OCI-LY1 (cell line): ENCODE measurements around the gene SMIM5.

Experiments used
- H2AFZ ChIP-seq: fragments of 200-600 bp; sonication (generic), shearing (Covaris generic); 2 replicates; pipeline ENCODE4 v1.6.0; 2014; ENCODE audit warnings: antibody characterized with exemption, mild to moderate bottlenecking, low read length
- H3F3A ChIP-seq: fragments of 200-600 bp; sonication (generic), shearing (Covaris generic); 2 replicates; pipeline ENCODE4 v1.6.0; 2014; ENCODE audit warnings: mild to moderate bottlenecking, antibody characterized with exemption, low read length, moderate library complexity; ENCODE audit not compliant: insufficient read depth
- H3K27ac ChIP-seq: fragments of 200-600 bp; sonication (generic); 2 replicates; pipeline ENCODE4 v1.5.1; 2014; ENCODE audit warnings: low read length, mixed run types, mild to moderate bottlenecking, low read depth; ENCODE audit not compliant: poor library complexity, severe bottlenecking
- H3K27me3 ChIP-seq: fragments of 200-600 bp; sonication (generic); 2 replicates; pipeline ENCODE4 v1.6.0; 2014; ENCODE audit warnings: antibody characterized with exemption, mild to moderate bottlenecking, low read length, moderate library complexity; ENCODE audit not compliant: insufficient read depth
- H3K36me3 ChIP-seq: fragments of 200-600 bp; sonication (generic); 2 replicates; pipeline ENCODE4 v1.6.1; 2014; ENCODE audit warnings: mild to moderate bottlenecking, antibody characterized with exemption, low read length, moderate library complexity, mixed read lengths; ENCODE audit not compliant: insufficient read depth
- H3K4me1 ChIP-seq: fragments of 200-600 bp; sonication (generic); 2 replicates; pipeline ENCODE4 v1.5.1; 2014; ENCODE audit warnings: mild to moderate bottlenecking, low read length, moderate library complexity; ENCODE audit not compliant: insufficient read depth, severe bottlenecking
- H3K4me2 ChIP-seq: fragments of 200-600 bp; sonication (generic), shearing (Covaris generic); 2 replicates; pipeline ENCODE4 v1.6.1; 2014; ENCODE audit warnings: low read length
- H3K4me3 ChIP-seq: fragments of 200-600 bp; sonication (generic); 2 replicates; pipeline ENCODE4 v1.5.1; 2014; ENCODE audit warnings: low read length, low read depth, mild to moderate bottlenecking, mixed read lengths; ENCODE audit not compliant: poor library complexity, severe bottlenecking
- H3K79me2 ChIP-seq: fragments of 200-600 bp; shearing (Covaris generic); 2 replicates; pipeline ENCODE4 v1.6.1; 2016; ENCODE audit warnings: mixed run types, low read length, mixed read lengths; ENCODE audit not compliant: insufficient read depth
- H3K9ac ChIP-seq: fragments of 200-600 bp; sonication (generic), shearing (Covaris generic); 2 replicates; pipeline ENCODE4 v1.6.1; 2014; ENCODE audit warnings: mild to moderate bottlenecking, low read length, mixed read lengths
- H3K9me2 ChIP-seq: fragments of 200-600 bp; sonication (generic), shearing (Covaris generic); 2 replicates; pipeline ENCODE4 v1.6.1; 2014; ENCODE audit warnings: low read depth, mild to moderate bottlenecking, low read length, mixed read lengths
- H3K9me3 ChIP-seq: fragments of 200-600 bp; shearing (Covaris generic); 2 replicates; pipeline ENCODE4 v1.6.1; 2014; ENCODE audit warnings: low read length, mixed read lengths
- H4K20me1 ChIP-seq: fragments of 200-600 bp; sonication (generic), shearing (Covaris generic); 2 replicates; pipeline ENCODE4 v1.6.0; 2016; ENCODE audit warnings: mild to moderate bottlenecking, low read length; ENCODE audit not compliant: insufficient read depth
- EZH2 ChIP-seq: fragments of 200-600 bp; sonication (generic), shearing (Covaris generic); IDR thresholded peaks from 2 replicates; pipeline ENCODE4 v1.8.0; 2017; ENCODE audit warnings: borderline replicate concordance, mixed run types, mild to moderate bottlenecking, antibody characterized with exemption, low read length, moderate library complexity, mixed read lengths
- TF ChIP-seq, protein P1 (sequence below): fragments of 200-600 bp; sonication (generic), shearing (Covaris generic); IDR thresholded peaks from 2 replicates; pipeline ENCODE4 v1.5.1; 2017; ENCODE audit warnings: mild to moderate bottlenecking, antibody characterized with exemption, low read length, moderate library complexity, mixed read lengths

The SMIM5 gene

GRCh38 chr17:75588596-75589011 is 44.6 kb upstream of the SMIM5 start:
- Histone ChIP-seq H3K9ac (no peak overlapping the region; the same call in 1 of the 2 replicates), H3K4me1 (peaks cover 11% of the 10 kb centered on the region), H3K4me2 (peak overlapping the region; percentile 59), H3K36me3 (no peaks in the 10 kb centered on the region), H3F3A (no peaks in the 10 kb centered on the region), H4K20me1 (no peaks in the 10 kb centered on the region), H3K9me2 (no peaks in the 10 kb centered on the region), H3K79me2 (no peaks in the 10 kb centered on the region), H3K9me3 (no peaks in the 10 kb centered on the region), H3K4me3 (peak overlapping the region; percentile 41), H2AFZ (no peak overlapping the region), H3K27me3 (peaks cover 15% of the 10 kb centered on the region; the same call in 1 of the 2 replicates), H3K27ac (no peak overlapping the region)
- no peak for TF ChIP-seq EZH2
- TF ChIP-seq, protein P1, sequence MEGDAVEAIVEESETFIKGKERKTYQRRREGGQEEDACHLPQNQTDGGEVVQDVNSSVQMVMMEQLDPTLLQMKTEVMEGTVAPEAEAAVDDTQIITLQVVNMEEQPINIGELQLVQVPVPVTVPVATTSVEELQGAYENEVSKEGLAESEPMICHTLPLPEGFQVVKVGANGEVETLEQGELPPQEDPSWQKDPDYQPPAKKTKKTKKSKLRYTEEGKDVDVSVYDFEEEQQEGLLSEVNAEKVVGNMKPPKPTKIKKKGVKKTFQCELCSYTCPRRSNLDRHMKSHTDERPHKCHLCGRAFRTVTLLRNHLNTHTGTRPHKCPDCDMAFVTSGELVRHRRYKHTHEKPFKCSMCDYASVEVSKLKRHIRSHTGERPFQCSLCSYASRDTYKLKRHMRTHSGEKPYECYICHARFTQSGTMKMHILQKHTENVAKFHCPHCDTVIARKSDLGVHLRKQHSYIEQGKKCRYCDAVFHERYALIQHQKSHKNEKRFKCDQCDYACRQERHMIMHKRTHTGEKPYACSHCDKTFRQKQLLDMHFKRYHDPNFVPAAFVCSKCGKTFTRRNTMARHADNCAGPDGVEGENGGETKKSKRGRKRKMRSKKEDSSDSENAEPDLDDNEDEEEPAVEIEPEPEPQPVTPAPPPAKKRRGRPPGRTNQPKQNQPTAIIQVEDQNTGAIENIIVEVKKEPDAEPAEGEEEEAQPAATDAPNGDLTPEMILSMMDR: no peak

- Histone ChIP-seq H3K27ac (no peak overlapping the region), H3K79me2 (no peaks in the 10 kb centered on the region), H3K9me2 (no peaks in the 10 kb centered on the region), H3K4me1 (peaks cover 11% of the 10 kb centered on the region), H2AFZ (no peak overlapping the region), H3F3A (no peaks in the 10 kb centered on the region), H3K36me3 (no peaks in the 10 kb centered on the region), H3K27me3 (peaks cover 15% of the 10 kb centered on the region; the same call in 1 of the 2 replicates), H4K20me1 (no peaks in the 10 kb centered on the region), H3K4me2 (peak overlapping the region; percentile 59), H3K9ac (peak overlapping the region; percentile 43; the same call in 1 of the 2 replicates), H3K9me3 (no peaks in the 10 kb centered on the region), H3K4me3 (peak overlapping the region; percentile 54)
- TF ChIP-seq EZH2: no peak
- TF ChIP-seq, protein P1: peak; percentile 52
Measured at GRCh38 chr17:75589012-75589918, 44.0 kb upstream of the SMIM5 start.

DNA sequence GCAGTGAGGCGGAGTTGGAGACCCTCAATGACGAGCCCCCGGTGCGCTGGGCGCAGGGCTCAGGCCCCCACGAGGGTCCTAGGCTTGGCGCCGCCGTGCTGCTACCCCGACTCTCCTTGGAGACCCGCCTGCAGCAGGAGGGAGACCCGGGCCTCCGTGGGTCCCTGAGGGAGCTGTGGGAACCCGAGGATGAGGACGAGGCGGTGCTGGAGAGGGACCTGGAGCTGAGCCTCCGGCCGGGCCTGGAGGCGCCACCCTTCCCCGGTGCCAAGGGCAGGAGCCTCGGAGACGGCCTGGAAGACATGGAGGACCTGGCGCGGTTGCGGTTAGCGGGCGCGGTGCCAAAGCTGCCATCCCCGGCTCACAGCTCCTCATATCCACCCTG is 43.3 kb upstream of the SMIM5 start:
- H2AFZ ChIP-seq: no peak overlapping the region
- no peaks in the 10 kb centered on the region for H3K9me2 ChIP-seq

More for the DNA sequence above, 43.3 kb upstream of the SMIM5 start:
- H3K9me3 ChIP-seq: no peaks in the 10 kb centered on the region
- no peak for TF ChIP-seq EZH2
- TF ChIP-seq, protein P1: no peak
- no peaks in the 10 kb centered on the region for H3K36me3 ChIP-seq
- H3K27me3 ChIP-seq: peaks cover 17% of the 10 kb centered on the region
- no peak overlapping the region for H3K4me3 ChIP-seq
- H3K4me2 ChIP-seq: peak overlapping the region; percentile 56; the same call in 1 of the 2 replicates
- H3K27ac ChIP-seq: no peak overlapping the region
- H3K9ac ChIP-seq: no peak overlapping the region
- no peaks in the 10 kb centered on the region for H3K79me2 ChIP-seq
- H3K4me1 ChIP-seq: peaks cover 11% of the 10 kb centered on the region
- H4K20me1 ChIP-seq: no peaks in the 10 kb centered on the region
- H3F3A ChIP-seq: no peaks in the 10 kb centered on the region
